GM18502 (cell line): ENCODE results near the gene FIP1L1.
"Not testable (repeated sequence)": the region's sequence is repeated elsewhere in the genome, so short reads cannot be mapped to it uniquely, and the experiment has no call there.

Source experiments
- ATAC-seq: cut with Tn5 transposase; IDR thresholded peaks from one replicate; pipeline ENCODE4 v1.9.1; 2021; ENCODE audit warnings: mild to moderate bottlenecking; ENCODE audit not compliant: unreplicated experiment, poor library complexity

FIP1L1 gene

GRCh38 chr4:53465891-53466290 lies 88.5 kb downstream of the FIP1L1 start:
- ATAC-seq: no peak

GRCh38 chr4:53466576-53466975 lies 89.1 kb downstream of the FIP1L1 start:
- not testable (repeated sequence) for ATAC-seq

- no peak for ATAC-seq
These were observed 99.0 kb downstream of the FIP1L1 start for GRCh38 chr4:53476232-53477037.

GRCh38 chr4:53477038-53477565 lies 99.7 kb downstream of the FIP1L1 start:
- ATAC-seq: no peak

- no peak for ATAC-seq
These were observed 100.2 kb downstream of the FIP1L1 start for GRCh38 chr4:53477636-53478035.

- no peak for ATAC-seq
These were observed 101.4 kb downstream of the FIP1L1 start for GRCh38 chr4:53478671-53479456.

- ATAC-seq: no peak
These were observed 102.5 kb downstream of the FIP1L1 start for GRCh38 chr4:53479736-53480525.

- no peak for ATAC-seq
These were observed 103.5 kb downstream of the FIP1L1 start for GRCh38 chr4:53480909-53481308.

- ATAC-seq: no peak
These were observed 104.1 kb downstream of the FIP1L1 start for GRCh38 chr4:53481586-53481985.

GRCh38 chr4:53483250-53483649 lies 105.8 kb downstream of the FIP1L1 start:
- ATAC-seq: no peak

GRCh38 chr4:53484911-53485657 lies 107.6 kb downstream of the FIP1L1 start:
- ATAC-seq: no peak

GRCh38 chr4:53485658-53486040 lies 108.2 kb downstream of the FIP1L1 start:
- ATAC-seq: no peak

- ATAC-seq: no peak
These were observed 110.3 kb downstream of the FIP1L1 start for GRCh38 chr4:53487766-53488165.

GRCh38 chr4:53489279-53489889 lies 111.9 kb downstream of the FIP1L1 start:
- ATAC-seq: no peak

- no peak for ATAC-seq
These were observed 112.9 kb downstream of the FIP1L1 start for GRCh38 chr4:53490161-53490956.

- ATAC-seq: peak; percentile 48
These were observed 113.7 kb downstream of the FIP1L1 start for GRCh38 chr4:53490965-53491622.

GRCh38 chr4:53494851-53495250 lies 117.4 kb downstream of the FIP1L1 start:
- ATAC-seq: no peak
